HEK293 (cell line): ENCODE results near the gene HCFC1.

ENCODE experiments used
- CTCF ChIA-PET: fragments of 350-600 bp; formaldehyde crosslinking; extraction: SDS; loops from one replicate; lab custom pipeline; 2021; ENCODE audit warnings: antibody characterized with exemption; lab: Yijun Ruan, JAX
- POLR2A ChIA-PET: fragments of 300-600 bp; formaldehyde crosslinking; extraction: SDS; loops from one replicate; lab custom pipeline; 2020; ENCODE audit warnings: antibody characterized with exemption, inconsistent platforms; lab: Yijun Ruan, JAX
- H3K27ac ChIP-seq: fragments of 200-500 bp; sonication (Bioruptor generic); 2 replicates; pipeline ENCODE4 v1.5.1; 2014; ENCODE audit warnings: low read depth, low read length, control low read depth, inconsistent platforms; ENCODE audit errors: extremely low read depth
- H3K36me3 ChIP-seq, 2 experiments: fragments of 200-500 bp in 1 of 2; sonication (Bioruptor generic) in 1 of 2; 1 replicate in 1 of 2; 2 replicates in 1 of 2; pipeline ENCODE4 v1.5.1; 2014 to 2017; ENCODE audit warnings: inconsistent platforms in 2 of 2, low read length in 2 of 2; ENCODE audit not compliant: control insufficient read depth in 2 of 2, insufficient read depth in 1 of 2
- H3K4me1 ChIP-seq: fragments of 200-500 bp; sonication (Bioruptor generic); 2 replicates; pipeline ENCODE4 v1.5.1; 2014; ENCODE audit warnings: mild to moderate bottlenecking, low read length, inconsistent platforms; ENCODE audit not compliant: control insufficient read depth, insufficient read depth
- H3K4me3 ChIP-seq: 2 replicates; pipeline ENCODE4 v1.5.1; 2011; ENCODE audit warnings: low read depth, mild to moderate bottlenecking, control low read depth, low read length, moderate library complexity
- H3K9me3 ChIP-seq: fragments of 200-500 bp; sonication (Bioruptor generic); 2 replicates; pipeline ENCODE4 v1.5.1; 2014; ENCODE audit warnings: low read depth, low read length, inconsistent platforms; ENCODE audit not compliant: control insufficient read depth, insufficient read depth
- EGR2 ChIP-seq: fragments of 450-650 bp; formaldehyde crosslinking; IDR thresholded peaks from 2 replicates; pipeline ENCODE4 v1.5.1; 2016; ENCODE audit warnings: low read depth, missing biosample characterization, missing genetic modification characterization
- HIC1 ChIP-seq: fragments of 450-650 bp; formaldehyde crosslinking; IDR thresholded peaks from 2 replicates; pipeline ENCODE4 v1.5.1; 2016; ENCODE audit warnings: missing biosample characterization, missing genetic modification characterization
- KLF1 ChIP-seq: fragments of 450-650 bp; formaldehyde crosslinking; IDR thresholded peaks from 2 replicates; pipeline ENCODE4 v1.5.1; 2016; ENCODE audit warnings: missing biosample characterization, missing genetic modification characterization
- KLF9 ChIP-seq: fragments of 450-650 bp; formaldehyde crosslinking; IDR thresholded peaks from 2 replicates; pipeline ENCODE4 v1.5.1; 2016; ENCODE audit warnings: missing biosample characterization, missing genetic modification characterization, low read depth
- PRDM4 ChIP-seq: fragments of 450-650 bp; formaldehyde crosslinking; IDR thresholded peaks from 2 replicates; pipeline ENCODE4 v1.5.1; 2017; ENCODE audit warnings: missing biosample characterization, missing genetic modification characterization
- SP3 ChIP-seq: fragments of 450-650 bp; formaldehyde crosslinking; IDR thresholded peaks from 2 replicates; pipeline ENCODE4 v1.5.1; 2016; ENCODE audit warnings: missing biosample characterization, missing genetic modification characterization
- TSHZ1 ChIP-seq: fragments of 450-650 bp; formaldehyde crosslinking; IDR thresholded peaks from 2 replicates; pipeline ENCODE4 v1.5.1; 2016; ENCODE audit warnings: missing biosample characterization, missing genetic modification characterization, borderline replicate concordance
- ZBTB20 ChIP-seq: fragments of 450-650 bp; formaldehyde crosslinking; IDR thresholded peaks from 2 replicates; pipeline ENCODE4 v1.5.1; 2016; ENCODE audit warnings: missing biosample characterization, missing genetic modification characterization
- ZEB2 ChIP-seq: fragments of 450-650 bp; formaldehyde crosslinking; IDR thresholded peaks from 2 replicates; pipeline ENCODE4 v1.5.1; 2016; ENCODE audit warnings: missing biosample characterization, missing genetic modification characterization
- ZFHX2 ChIP-seq: fragments of 450-650 bp; formaldehyde crosslinking; conservative IDR thresholded peaks from 2 replicates; pipeline ENCODE4 v1.5.1; 2016; ENCODE audit warnings: missing biosample characterization, missing genetic modification characterization
- ZIC2 ChIP-seq: fragments of 450-650 bp; formaldehyde crosslinking; IDR thresholded peaks from 2 replicates; pipeline ENCODE4 v1.5.1; 2016; ENCODE audit warnings: missing biosample characterization, missing genetic modification characterization
- ZNF121 ChIP-seq: fragments of 450-650 bp; formaldehyde crosslinking; IDR thresholded peaks from 2 replicates; pipeline ENCODE4 v1.5.1; 2016; ENCODE audit warnings: missing biosample characterization, missing genetic modification characterization
- ZNF335 ChIP-seq: fragments of 450-650 bp; formaldehyde crosslinking; conservative IDR thresholded peaks from 2 replicates; pipeline ENCODE4 v1.5.1; 2016; ENCODE audit warnings: missing biosample characterization, missing genetic modification characterization
- ZNF350 ChIP-seq: fragments of 450-650 bp; formaldehyde crosslinking; IDR thresholded peaks from 2 replicates; pipeline ENCODE4 v1.5.0; 2017; ENCODE audit warnings: missing biosample characterization, mild to moderate bottlenecking, missing genetic modification characterization
- ZNF366 ChIP-seq: fragments of 450-650 bp; formaldehyde crosslinking; conservative IDR thresholded peaks from 2 replicates; pipeline ENCODE4 v1.5.1; 2016; ENCODE audit warnings: missing biosample characterization, missing genetic modification characterization
- ZNF404 ChIP-seq: fragments of 450-650 bp; formaldehyde crosslinking; IDR thresholded peaks from 2 replicates; pipeline ENCODE4 v1.5.1; 2017; ENCODE audit warnings: missing biosample characterization, missing genetic modification characterization
- ZNF629 ChIP-seq: fragments of 450-650 bp; formaldehyde crosslinking; IDR thresholded peaks from 2 replicates; pipeline ENCODE4 v1.5.1; 2017; ENCODE audit warnings: missing biosample characterization, missing genetic modification characterization
- ZNF830 ChIP-seq: fragments of 450-650 bp; IDR thresholded peaks from 2 replicates; pipeline ENCODE4 v1.5.0; 2018; ENCODE audit warnings: missing biosample characterization, missing genetic modification characterization, low read depth, mild to moderate bottlenecking, moderate library complexity
- ZSCAN4 ChIP-seq: fragments of 450-650 bp; formaldehyde crosslinking; IDR thresholded peaks from 2 replicates; pipeline ENCODE4 v1.5.1; 2017; ENCODE audit warnings: missing biosample characterization, missing genetic modification characterization

HCFC1 gene

GRCh38 chrX:153905481-153906095 lies 66.0 kb downstream of the HCFC1 start:
- POLR2A ChIA-PET = no interaction called here
- CTCF ChIA-PET = no interaction called here
- Histone ChIP-seq H3K9me3 (no peaks in the 10 kb centered on the region), H3K4me3 (no peak overlapping the region), H3K27ac (no peak overlapping the region), H3K4me1 (no peaks in the 10 kb centered on the region), H3K36me3 (no peaks in the 10 kb centered on the region)
- no peak for TF ChIP-seq TSHZ1
- TF ChIP-seq HIC1 (tag by site-specific recombination) = 0 out of 2 replicates have a peak, but pooled peaks have one; percentile 11

GRCh38 chrX:153903991-153904957 lies 67.3 kb downstream of the HCFC1 start, which contains the start of gene AVPR2:
Gene AVPR2, plus strand, starts transcription at chrX:153904673. Its CDS starts 473 bp downstream, at chrX:153905146.
- ChIA-PET CTCF (no interaction called here), POLR2A (no interaction called here)
- no peaks in the 10 kb centered on the region for H3K4me1 ChIP-seq
- no peaks in the 10 kb centered on the region; the same call in 1 of the 2 replicates for H3K9me3 ChIP-seq
- TF ChIP-seq ZFHX2 (tag by site-specific recombination) (peak; percentile 46; the same call in 1 of the 2 replicates), ZNF121 (no peak), KLF1 (tag by site-specific recombination) (peak; percentile 74), ZIC2 (no peak), ZNF404 (tag by site-specific recombination) (no peak), SP3 (tag by site-specific recombination) (no peak), KLF9 (peak; percentile 64)
- TF ChIP-seq, all 188 proteins: peak for 3
- no peaks in the 10 kb centered on the region for H3K36me3 ChIP-seq
- no peak within 1 kb of the TSS for H3K4me3 ChIP-seq
- H3K27ac ChIP-seq = no peak within 1 kb of the TSS

GRCh38 chrX:153903238-153903980 lies 68.2 kb downstream of the HCFC1 start:
- ChIA-PET CTCF (no interaction called here), POLR2A (no interaction called here)
- H3K27ac ChIP-seq = no peak overlapping the region
- peak; percentile 52; the same call in 1 of the 2 replicates for TF ChIP-seq EGR2 (tag by site-specific recombination)
- no peak for TF ChIP-seq ZNF350 (tag by site-specific recombination)
- peak; percentile 53 for TF ChIP-seq ZFHX2 (tag by site-specific recombination)
- TF ChIP-seq ZBTB20 (tag by site-specific recombination) = peak; percentile 17; the same call in 1 of the 2 replicates
- no peak for TF ChIP-seq ZNF629 (tag by site-specific recombination)
- no peak for TF ChIP-seq ZEB2
- no peak for TF ChIP-seq ZNF366 (tag by site-specific recombination)
- TF ChIP-seq ZSCAN4 (tag by site-specific recombination) = 0 out of 2 replicates have a peak, but pooled peaks have one; percentile 22
- no peak for TF ChIP-seq ZNF335 (tag by site-specific recombination)
- TF ChIP-seq PRDM4 (tag by site-specific recombination) = no peak
- no peak for TF ChIP-seq ZNF830 (tag by site-specific recombination)

More at GRCh38 chrX:153903238-153903980, 68.2 kb downstream of the HCFC1 start:
- H3K4me1 ChIP-seq = no peaks in the 10 kb centered on the region
- no peaks in the 10 kb centered on the region; the same call in 1 of the 2 replicates for H3K9me3 ChIP-seq
- H3K36me3 ChIP-seq = no peaks in the 10 kb centered on the region
- no peak overlapping the region for H3K4me3 ChIP-seq
